Measurements from ENCODE around the gene ID1. TPM values are rescaled to one million over a fixed set of nuclear protein-coding genes. Genes with fewer than 3 reads are reported as not detected.

Gene ID1
- polyA plus RNA-seq, 2 of the 4 experiments (the other 2 are of a cell fraction): 237 to 432 TPM

DNA sequence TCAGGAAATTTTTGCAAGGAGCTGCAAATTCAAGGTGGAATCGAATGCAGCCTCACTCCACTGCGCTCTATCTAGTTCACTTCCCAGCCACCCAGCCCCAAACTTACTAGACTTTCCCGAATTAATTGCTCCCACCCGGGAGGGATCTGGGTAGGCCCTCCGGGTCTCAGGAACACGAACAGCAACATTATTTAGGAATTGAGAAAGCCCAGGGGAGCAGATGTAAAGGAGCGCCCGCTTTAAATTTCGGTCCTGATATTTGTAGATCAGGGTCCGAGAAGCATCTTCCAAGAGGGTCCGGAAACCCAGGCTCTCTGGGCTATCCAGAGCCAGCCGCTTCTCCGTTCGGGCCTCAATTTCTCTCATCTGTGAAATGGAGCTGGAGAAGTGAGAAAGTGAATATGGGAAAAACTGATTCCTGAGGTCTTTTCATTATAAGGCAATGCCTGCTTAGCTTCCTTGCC lies 490 bp upstream of the ID1 start:
- FAIRE-seq (no peak), DNase-seq (ENCODE audit: low read depth in 1 of 2, low spot score in 1 of 2) (no peak), ATAC-seq (peak in 1 of 2 experiments; percentile 0; a peak in 2 of 6 replicates)
- TF ChIP-seq, protein P1, sequence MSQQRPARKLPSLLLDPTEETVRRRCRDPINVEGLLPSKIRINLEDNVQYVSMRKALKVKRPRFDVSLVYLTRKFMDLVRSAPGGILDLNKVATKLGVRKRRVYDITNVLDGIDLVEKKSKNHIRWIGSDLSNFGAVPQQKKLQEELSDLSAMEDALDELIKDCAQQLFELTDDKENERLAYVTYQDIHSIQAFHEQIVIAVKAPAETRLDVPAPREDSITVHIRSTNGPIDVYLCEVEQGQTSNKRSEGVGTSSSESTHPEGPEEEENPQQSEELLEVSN (IDR thresholded peaks at IDR 0.05; ENCODE audit: borderline replicate concordance, low read depth): no peak
- no peak for TF ChIP-seq RFX5 (IDR thresholded peaks at IDR 0.05)
- peak; percentile 91 for TF ChIP-seq RARB (CRISPR knock-in tag; IDR thresholded peaks at IDR 0.05)
- peak; percentile 74; the same call in 1 of the 2 replicates for TF ChIP-seq ZSCAN20 (CRISPR knock-in tag; IDR thresholded peaks at IDR 0.05)
- peak; percentile 97 for TF ChIP-seq TFCP2L1 (CRISPR knock-in tag; IDR thresholded peaks at IDR 0.05)
- TF ChIP-seq, protein P2, sequence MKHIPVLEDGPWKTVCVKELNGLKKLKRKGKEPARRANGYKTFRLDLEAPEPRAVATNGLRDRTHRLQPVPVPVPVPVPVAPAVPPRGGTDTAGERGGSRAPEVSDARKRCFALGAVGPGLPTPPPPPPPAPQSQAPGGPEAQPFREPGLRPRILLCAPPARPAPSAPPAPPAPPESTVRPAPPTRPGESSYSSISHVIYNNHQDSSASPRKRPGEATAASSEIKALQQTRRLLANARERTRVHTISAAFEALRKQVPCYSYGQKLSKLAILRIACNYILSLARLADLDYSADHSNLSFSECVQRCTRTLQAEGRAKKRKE (CRISPR knock-in tag; IDR thresholded peaks at IDR 0.05; ENCODE audit: low read depth): 0 out of 2 replicates have a peak, but pooled peaks have one; percentile 10
- peak; percentile 88 for TF ChIP-seq HOXA7 (CRISPR knock-in tag; IDR thresholded peaks at IDR 0.05)
- TF ChIP-seq FOSB (CRISPR knock-in tag; IDR thresholded peaks at IDR 0.05): peak; percentile 94
- peak; percentile 45 for TF ChIP-seq HOXB5 (CRISPR knock-in tag; IDR thresholded peaks at IDR 0.05)
- no peak for TF ChIP-seq MAFK (IDR thresholded peaks at IDR 0.05; ENCODE audit: partially characterized antibody)
- TF ChIP-seq ZFP36 (IDR thresholded peaks at IDR 0.05; ENCODE audit: borderline replicate concordance, partially characterized antibody): no peak
- TF ChIP-seq EHF (CRISPR knock-in tag; IDR thresholded peaks at IDR 0.05): peak; percentile 59
- TF ChIP-seq KDM1A (IDR thresholded peaks at IDR 0.05; ENCODE audit: low read depth): peak; percentile 93; the same call in 1 of the 2 replicates
- peak; percentile 59; the same call in 1 of the 2 replicates for TF ChIP-seq HDAC2 (IDR thresholded peaks at IDR 0.05)
- TF ChIP-seq HEYL (CRISPR knock-in tag; IDR thresholded peaks at IDR 0.05): peak; percentile 69; the same call in 1 of the 2 replicates
- peak; percentile 97 for TF ChIP-seq TP53 (CRISPR knock-in tag; IDR thresholded peaks at IDR 0.05)
- peak; percentile 82; the same call in 1 of the 2 replicates for TF ChIP-seq HOXB13 (CRISPR knock-in tag; IDR thresholded peaks at IDR 0.05; ENCODE audit: low read depth)
- Histone ChIP-seq H3K9me3 (no peaks in the 10 kb centered on the region), H3K27ac (peak overlapping the region; percentile 97 to 98), H3K4me1 (peaks cover 44% of the 10 kb centered on the region), H3K4me3 (peak overlapping the region; percentile 93), H3K4me2 (peak overlapping the region; percentile 94)
- POLR2A ChIA-PET: interaction anchor here (0.6 to 8.1 kb wide), 23 partner anchors 8 to 621 kb away, joined by 3 to 265 read pairs (median 9); partner anchors contain the start of gene BCL2L1
- CTCF ChIA-PET: interaction anchor here (1.2 to 25.0 kb wide), 8 partner anchors 9 to 119 kb away, joined by 4 to 966 read pairs (median 12); a partner anchor contains a TSS
- WGBS (ENCODE audit: missing lambda C conversion rate): 2% methylated on average over 14 of the region's 14 CpGs

DNA sequence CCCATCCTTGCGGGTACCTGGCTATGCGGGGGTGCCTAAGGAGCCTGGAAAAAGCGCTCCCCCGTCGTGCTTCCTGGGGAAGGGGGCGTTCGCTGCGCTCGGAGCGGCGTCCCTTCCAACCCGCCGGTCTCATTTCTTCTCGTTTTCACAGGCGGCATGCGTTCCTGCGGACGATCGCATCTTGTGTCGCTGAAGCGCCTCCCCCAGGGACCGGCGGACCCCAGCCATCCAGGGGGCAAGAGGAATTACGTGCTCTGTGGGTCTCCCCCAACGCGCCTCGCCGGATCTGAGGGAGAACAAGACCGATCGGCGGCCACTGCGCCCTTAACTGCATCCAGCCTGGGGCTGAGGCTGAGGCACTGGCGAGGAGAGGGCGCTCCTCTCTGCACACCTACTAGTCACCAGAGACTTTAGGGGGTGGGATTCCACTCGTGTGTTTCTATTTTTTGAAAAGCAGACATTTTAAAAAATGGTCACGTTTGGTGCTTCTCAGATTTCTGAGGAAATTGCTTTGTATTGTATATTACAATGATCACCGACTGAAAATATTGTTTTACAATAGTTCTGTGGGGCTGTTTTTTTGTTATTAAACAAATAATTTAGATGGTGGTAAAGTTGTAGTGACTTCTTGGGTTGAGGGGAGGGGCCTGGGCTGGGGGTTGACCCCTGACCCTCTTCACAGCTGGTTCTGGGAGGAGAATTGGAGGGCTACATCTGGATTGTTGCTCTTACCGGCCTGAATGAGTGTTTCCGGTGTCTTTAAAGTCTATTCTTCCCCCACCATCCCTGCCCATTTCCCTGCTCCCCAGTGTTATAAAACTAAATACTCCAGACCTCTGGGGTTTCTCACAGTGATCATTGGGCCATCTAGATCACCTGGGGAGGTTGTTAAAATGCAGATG lies 1.1 kb downstream of the ID1 start:
- FAIRE-seq (no peak), DNase-seq (ENCODE audit: low read depth in 1 of 2, low spot score in 1 of 2) (no peak), ATAC-seq (no peak)
- ChIA-PET POLR2A (interaction anchor here (1.2 to 8.1 kb wide), 15 partner anchors 9 to 117 kb away, joined by 3 to 265 read pairs (median 21); partner anchors contain the start of gene BCL2L1), CTCF (interaction anchor here (0.6 to 25.0 kb wide), 12 partner anchors 10 to 118 kb away, joined by 3 to 966 read pairs (median 6); a partner anchor contains a TSS)
- peak overlapping the region; percentile 90 for H3K4me2 ChIP-seq
- H3K4me3 ChIP-seq: peak overlapping the region; percentile 93
- no peaks in the 10 kb centered on the region for H3K9me3 ChIP-seq
- peaks cover 59% of the 10 kb centered on the region for H3K4me1 ChIP-seq
- TF ChIP-seq, protein P3, sequence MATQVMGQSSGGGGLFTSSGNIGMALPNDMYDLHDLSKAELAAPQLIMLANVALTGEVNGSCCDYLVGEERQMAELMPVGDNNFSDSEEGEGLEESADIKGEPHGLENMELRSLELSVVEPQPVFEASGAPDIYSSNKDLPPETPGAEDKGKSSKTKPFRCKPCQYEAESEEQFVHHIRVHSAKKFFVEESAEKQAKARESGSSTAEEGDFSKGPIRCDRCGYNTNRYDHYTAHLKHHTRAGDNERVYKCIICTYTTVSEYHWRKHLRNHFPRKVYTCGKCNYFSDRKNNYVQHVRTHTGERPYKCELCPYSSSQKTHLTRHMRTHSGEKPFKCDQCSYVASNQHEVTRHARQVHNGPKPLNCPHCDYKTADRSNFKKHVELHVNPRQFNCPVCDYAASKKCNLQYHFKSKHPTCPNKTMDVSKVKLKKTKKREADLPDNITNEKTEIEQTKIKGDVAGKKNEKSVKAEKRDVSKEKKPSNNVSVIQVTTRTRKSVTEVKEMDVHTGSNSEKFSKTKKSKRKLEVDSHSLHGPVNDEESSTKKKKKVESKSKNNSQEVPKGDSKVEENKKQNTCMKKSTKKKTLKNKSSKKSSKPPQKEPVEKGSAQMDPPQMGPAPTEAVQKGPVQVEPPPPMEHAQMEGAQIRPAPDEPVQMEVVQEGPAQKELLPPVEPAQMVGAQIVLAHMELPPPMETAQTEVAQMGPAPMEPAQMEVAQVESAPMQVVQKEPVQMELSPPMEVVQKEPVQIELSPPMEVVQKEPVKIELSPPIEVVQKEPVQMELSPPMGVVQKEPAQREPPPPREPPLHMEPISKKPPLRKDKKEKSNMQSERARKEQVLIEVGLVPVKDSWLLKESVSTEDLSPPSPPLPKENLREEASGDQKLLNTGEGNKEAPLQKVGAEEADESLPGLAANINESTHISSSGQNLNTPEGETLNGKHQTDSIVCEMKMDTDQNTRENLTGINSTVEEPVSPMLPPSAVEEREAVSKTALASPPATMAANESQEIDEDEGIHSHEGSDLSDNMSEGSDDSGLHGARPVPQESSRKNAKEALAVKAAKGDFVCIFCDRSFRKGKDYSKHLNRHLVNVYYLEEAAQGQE (IDR thresholded peaks at IDR 0.05): no peak; the same call in 1 of the 2 replicates
- TF ChIP-seq, protein P4, sequence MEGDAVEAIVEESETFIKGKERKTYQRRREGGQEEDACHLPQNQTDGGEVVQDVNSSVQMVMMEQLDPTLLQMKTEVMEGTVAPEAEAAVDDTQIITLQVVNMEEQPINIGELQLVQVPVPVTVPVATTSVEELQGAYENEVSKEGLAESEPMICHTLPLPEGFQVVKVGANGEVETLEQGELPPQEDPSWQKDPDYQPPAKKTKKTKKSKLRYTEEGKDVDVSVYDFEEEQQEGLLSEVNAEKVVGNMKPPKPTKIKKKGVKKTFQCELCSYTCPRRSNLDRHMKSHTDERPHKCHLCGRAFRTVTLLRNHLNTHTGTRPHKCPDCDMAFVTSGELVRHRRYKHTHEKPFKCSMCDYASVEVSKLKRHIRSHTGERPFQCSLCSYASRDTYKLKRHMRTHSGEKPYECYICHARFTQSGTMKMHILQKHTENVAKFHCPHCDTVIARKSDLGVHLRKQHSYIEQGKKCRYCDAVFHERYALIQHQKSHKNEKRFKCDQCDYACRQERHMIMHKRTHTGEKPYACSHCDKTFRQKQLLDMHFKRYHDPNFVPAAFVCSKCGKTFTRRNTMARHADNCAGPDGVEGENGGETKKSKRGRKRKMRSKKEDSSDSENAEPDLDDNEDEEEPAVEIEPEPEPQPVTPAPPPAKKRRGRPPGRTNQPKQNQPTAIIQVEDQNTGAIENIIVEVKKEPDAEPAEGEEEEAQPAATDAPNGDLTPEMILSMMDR (IDR thresholded peaks at IDR 0.05): 0 out of 3 replicates have a peak, but pooled peaks have one; percentile 10
- TF ChIP-seq ZNF302 (CRISPR knock-in tag; IDR thresholded peaks at IDR 0.05): peak; percentile 23; the same call in 1 of the 2 replicates
- TF ChIP-seq, protein P5, sequence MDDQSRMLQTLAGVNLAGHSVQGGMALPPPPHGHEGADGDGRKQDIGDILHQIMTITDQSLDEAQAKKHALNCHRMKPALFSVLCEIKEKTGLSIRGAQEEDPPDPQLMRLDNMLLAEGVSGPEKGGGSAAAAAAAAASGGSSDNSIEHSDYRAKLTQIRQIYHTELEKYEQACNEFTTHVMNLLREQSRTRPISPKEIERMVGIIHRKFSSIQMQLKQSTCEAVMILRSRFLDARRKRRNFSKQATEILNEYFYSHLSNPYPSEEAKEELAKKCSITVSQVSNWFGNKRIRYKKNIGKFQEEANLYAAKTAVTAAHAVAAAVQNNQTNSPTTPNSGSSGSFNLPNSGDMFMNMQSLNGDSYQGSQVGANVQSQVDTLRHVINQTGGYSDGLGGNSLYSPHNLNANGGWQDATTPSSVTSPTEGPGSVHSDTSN (IDR thresholded peaks at IDR 0.05): peak; percentile 62; the same call in 1 of the 2 replicates
- 3% methylated on average over 16 of the region's 39 CpGs for WGBS (ENCODE audit: missing lambda C conversion rate)
- H3K27ac ChIP-seq: peak overlapping the region; percentile 97 to 98

Measured in A549 (cell line).